K562 (cell line): ENCODE measurements around the gene TMA7B. TPM values are rescaled to one million over a fixed set of nuclear protein-coding genes. Genes with fewer than 3 reads are reported as not detected.

Experiments used
- ATAC-seq: fragments of 200-7000 bp; cut with Tn5 transposase; 3 replicates; pipeline ENCODE4 v1.9.1; 2020; ENCODE audit warnings: moderate library complexity
- BruUV-seq: library from RNA; stranded (reverse); fragments of 400-500 nt; replicated peaks from 2 replicates; lab custom pipeline; 2021; lab: Mats Ljungman, UMichigan
- CTCF ChIA-PET: fragments of 300-600 bp; formaldehyde crosslinking; extraction: SDS; loops from one replicate; lab custom pipeline; 2021; ENCODE audit warnings: low intra/inter-chr PET ratio; lab: Yijun Ruan, JAX
- POLR2A ChIA-PET: fragments of 300-600, 350-650 bp; sonication (Branson Sonifier 250); formaldehyde crosslinking; extraction: SDS; loops from one replicate; lab custom pipeline; 2021; ENCODE audit warnings: antibody characterized with exemption, inconsistent platforms; lab: Yijun Ruan, JAX
- DNase-seq, 4 experiments: peaks; one replicate each; pipeline versions ENCODE4 v3.0.0 to v3.0.0-alpha.2; 2011 to 2018; ENCODE audit warnings: low spot score in 3 of 4, mixed read lengths in 3 of 4; ENCODE audit errors: extremely low read depth in 1 of 4
- FAIRE-seq: peaks from 2 replicates; lab custom pipeline; 2011; peaks lifted over from hg19 to GRCh38; lab: Jason Lieb, UNC
- H2AFZ ChIP-seq: 2 replicates; pipeline ENCODE4 v1.6.0; 2011; ENCODE audit warnings: low read depth, low read length, control low read depth, inconsistent platforms
- H3K27ac ChIP-seq: fragments of 200-600 bp; 3 replicates; pipeline ENCODE4 v1.8.0; 2011; ENCODE audit warnings: low read depth, mild to moderate bottlenecking, control low read depth, inconsistent platforms, low read length, moderate library complexity, mixed read lengths; ENCODE audit errors: extremely low read depth
- H3K27me3 ChIP-seq, 2 experiments: fragments of 300-600 bp in 1 of 2; 2 replicates in 1 of 2; 3 replicates in 1 of 2; pipeline versions ENCODE4 v1.6.0 to v1.8.0; 2011; ENCODE audit warnings: inconsistent platforms in 2 of 2, low read length in 2 of 2, mild to moderate bottlenecking in 1 of 2, mixed read lengths in 1 of 2, moderate library complexity in 1 of 2; ENCODE audit not compliant: control insufficient read depth in 2 of 2, insufficient read depth in 2 of 2
- H3K36me3 ChIP-seq: fragments of 300-600 bp; 3 replicates; pipeline ENCODE4 v1.8.0; 2011; ENCODE audit warnings: mild to moderate bottlenecking, low read length, inconsistent platforms; ENCODE audit not compliant: control insufficient read depth, insufficient read depth
- H3K4me1 ChIP-seq, 2 experiments: fragments of 200-600 bp in 1 of 2; replicated peaks in 1 of 2; 2 replicates in 1 of 2; 3 replicates in 1 of 2; pipeline versions ENCODE4 v1.5.1 to v1.8.0; 2011; ENCODE audit warnings: inconsistent platforms in 2 of 2, low read length in 2 of 2, mild to moderate bottlenecking in 1 of 2, mixed read lengths in 1 of 2, moderate library complexity in 1 of 2; ENCODE audit not compliant: control insufficient read depth in 2 of 2, insufficient read depth in 2 of 2
- H3K4me2 ChIP-seq: 2 replicates; pipeline ENCODE4 v1.6.1; 2011; ENCODE audit warnings: low read length, control low read depth, inconsistent platforms, mixed read lengths; ENCODE audit not compliant: insufficient read depth
- H3K4me3 ChIP-seq: fragments of 200-600 bp; sonication (generic), shearing (Covaris generic); 2 replicates; pipeline ENCODE4 v1.5.1; 2016; ENCODE audit warnings: control low read depth, inconsistent platforms
- H3K79me2 ChIP-seq: fragments of 200-600 bp; 3 replicates; pipeline ENCODE4 v1.8.0; 2011; ENCODE audit warnings: low read length, inconsistent platforms; ENCODE audit not compliant: control insufficient read depth, insufficient read depth
- H3K9ac ChIP-seq, 2 experiments: 2 replicates each; pipeline versions ENCODE4 v1.6.0 to v1.6.1; 2011; ENCODE audit warnings: low read depth in 2 of 2, low read length in 2 of 2, control low read depth in 1 of 2, inconsistent platforms in 1 of 2, mild to moderate bottlenecking in 1 of 2, mixed read lengths in 1 of 2; ENCODE audit not compliant: insufficient read depth in 1 of 2
- H3K9me1 ChIP-seq: one replicate; pipeline ENCODE4 v1.6.0; 2011; ENCODE audit warnings: inconsistent platforms, mild to moderate bottlenecking, low read length, moderate library complexity; ENCODE audit not compliant: control insufficient read depth, insufficient read depth
- H3K9me3 ChIP-seq: replicated peaks from 2 replicates; pipeline ENCODE4 v1.5.1; 2011; ENCODE audit warnings: low read depth, low read length, inconsistent platforms; ENCODE audit not compliant: control insufficient read depth, insufficient read depth
- H4K20me1 ChIP-seq: replicated peaks from 2 replicates; pipeline ENCODE4 v1.6.1; 2011; ENCODE audit warnings: low read length, inconsistent platforms, mixed read lengths; ENCODE audit not compliant: control insufficient read depth, insufficient read depth
- HCFC1 ChIP-seq: IDR thresholded peaks from 2 replicates; pipeline ENCODE4 v1.6.1; 2012; ENCODE audit warnings: low read depth, low read length, improper control_type of control experiment
- HMBOX1 ChIP-seq: sonication (generic); IDR thresholded peaks from 2 replicates; pipeline ENCODE4 v1.6.1; 2016
- KLF16 ChIP-seq: IDR thresholded peaks from 2 replicates; pipeline ENCODE4 v1.6.1; 2016; ENCODE audit warnings: antibody characterized with exemption
- POLR2AphosphoS5 ChIP-seq: IDR thresholded peaks from 2 replicates; pipeline ENCODE4 v1.6.1; 2011; ENCODE audit warnings: mild to moderate bottlenecking, low read depth, low read length, moderate library complexity; ENCODE audit not compliant: control insufficient read depth, insufficient read depth
- REST ChIP-seq, 2 experiments: fragments of 450-650 bp; formaldehyde crosslinking in 1 of 2; IDR thresholded peaks; 2 replicates each; pipeline versions ENCODE4 v1.4.0 to v1.6.1; 2014 to 2020; ENCODE audit warnings: mild to moderate bottlenecking in 2 of 2, borderline replicate concordance in 1 of 2, low read depth in 1 of 2
- SMC3 ChIP-seq: conservative IDR thresholded peaks from 2 replicates; pipeline ENCODE4 v1.6.1; 2011; ENCODE audit warnings: low read depth, low read length, improper control_type of control experiment; ENCODE audit not compliant: insufficient read depth
- TFE3 ChIP-seq: fragments of 450-650 bp; formaldehyde crosslinking; IDR thresholded peaks from 2 replicates; pipeline ENCODE4 v1.4.0; 2020; ENCODE audit warnings: mild to moderate bottlenecking, mixed read lengths
- ZKSCAN1 ChIP-seq: fragments of 150-350 bp; IDR thresholded peaks from 2 replicates; pipeline ENCODE4 v1.6.1; 2016; ENCODE audit warnings: low read depth, low read length
- ZZZ3 ChIP-seq: fragments of 450-650 bp; IDR thresholded peaks from 2 replicates; pipeline ENCODE4 v1.6.1; 2016; ENCODE audit warnings: antibody characterized with exemption, mild to moderate bottlenecking, moderate library complexity
- WGBS: fragments of 100-300 bp; shearing (Covaris generic); methylation state at CpG from one replicate; pipeline ENCODE4 v1.1.6; 2016; ENCODE audit warnings: low coverage, mixed read lengths; ENCODE audit not compliant: insufficient coverage; ENCODE audit errors: missing lambda C conversion rate; 5-methylcytosine and 5-hydroxymethylcytosine counted together
- in situ Hi-C: fragments of 300-500 bp; cut with MboI; formaldehyde crosslinking; loops from 4 replicates; pipeline ENCODE4 v1.15.0; 2018; ENCODE audit warnings: inconsistent platforms, mixed read lengths
- intact Hi-C: fragments of 100-400 bp; cut with micrococcal nuclease; formaldehyde crosslinking; loops from 2 replicates; pipeline ENCODE4 v1.14.2; 2022
- polyA plus RNA-seq, 8 experiments: library from polyadenylated mRNA; depleted of rRNA in 4 of 8; stranded (reverse) in 5 of 8; unstranded in 3 of 8; fragments of >200 nt; fragmentation: Nextera tagmentation in 2 of 8; fragmentation: Illumina TruSeq in 1 of 8; extraction: Ambion mirVana in 2 of 8; extraction: Trizol in 1 of 8; gene quantifications; 2 replicates each; pipeline versions ENCODE4 v1.2.1 to v1.2.3, GENCODE V29; 2011 to 2014; ENCODE audit warnings: inconsistent platforms in 1 of 8, missing spikeins in 1 of 8
- total RNA-seq, 7 experiments: library from RNA; depleted of rRNA in 6 of 7; stranded (reverse); fragments of >200 nt in 6 of 7; fragmentation: Illumina TruSeq in 2 of 7; extraction: Trizol in 2 of 7; gene quantifications; 2 replicates each; pipeline versions ENCODE4 v1.2.1 to v1.2.3, GENCODE V29; 2011 to 2021; ENCODE audit warnings: low replicate concordance in 1 of 7

The TMA7B gene
- total and polyA plus RNA-seq, 9 of the 15 experiments (the other 6 are each of a cell fraction or from before 2014, with no cell fraction given), result 5.6 to 14.2 (median 11.8) TPM

- ATAC-seq (peak; percentile 83), DNase-seq (peak; percentile 69 to 82 (median 72)), FAIRE-seq (peak; percentile 40)
- in situ Hi-C loops, result no loop called here
- H3K36me3 ChIP-seq, result no peaks in the 10 kb centered on the region
- H3K79me2 ChIP-seq, result peaks cover 6% of the 10 kb centered on the region; the same call in 1 of the 3 replicates
- no TSS peak for BruUV-seq
- no peaks in the 10 kb centered on the region for H3K9me3 ChIP-seq
- H4K20me1 ChIP-seq, result no peaks in the 10 kb centered on the region
- no peak overlapping the region for H3K27ac ChIP-seq
- intact Hi-C loops, result loop anchor here (5.0 kb wide), 1 partner anchor 64 kb away; no protein-coding TSS in a partner anchor
- 61% methylated on average over 7 of the region's 7 CpGs for WGBS
- no peak overlapping the region for H2AFZ ChIP-seq
- POLR2A ChIA-PET, result interaction anchor here (0.6 to 2.5 kb wide), 3 partner anchors 9 to 78 kb away, joined by 3 to 7 read pairs (median 3); no protein-coding TSS in a partner anchor
- no peak overlapping the region for H3K9ac ChIP-seq
- CTCF ChIA-PET, result interaction anchor here (0.8 kb wide), 1 partner anchor 9 kb away, joined by 3 read pairs; no protein-coding TSS in a partner anchor
- no peak overlapping the region for H3K4me2 ChIP-seq
- no peaks in the 10 kb centered on the region for H3K9me1 ChIP-seq
- no peaks in the 10 kb centered on the region for H3K27me3 ChIP-seq
- peaks cover 4 to 57% of the 10 kb centered on the region in 2 experiments; a peak in 4 of 5 replicates for H3K4me1 ChIP-seq
- no peak overlapping the region for H3K4me3 ChIP-seq
- peak; percentile 56; the same call in 1 of the 2 replicates for TF ChIP-seq REST (IDR thresholded peaks at IDR 0.05; ENCODE audit: borderline replicate concordance)
- TF ChIP-seq REST (CRISPR knock-in tag; IDR thresholded peaks at IDR 0.05; ENCODE audit: low read depth), result no peak
- no peak for TF ChIP-seq HCFC1
- no peak for TF ChIP-seq ZZZ3
- TF ChIP-seq POLR2AphosphoS5, result no peak
- TF ChIP-seq KLF16, result 0 out of 2 replicates have a peak, but pooled peaks have one; percentile 24
- peak; percentile 63 for TF ChIP-seq SMC3
- TF ChIP-seq TFE3 (CRISPR knock-in tag), result peak; percentile 73
- peak; percentile 71 for TF ChIP-seq HMBOX1
- TF ChIP-seq ZKSCAN1, result peak; percentile 5; the same call in 1 of the 2 replicates
Observed at GRCh38 chr22:39932918-39933649, 27.1 kb upstream of the TMA7B start.
